GM19372 (cell line): ENCODE measurements around the gene CTSK.
"Not testable (repeated sequence)": the region's sequence is repeated elsewhere in the genome, so short reads cannot be mapped to it uniquely, and the experiment has no call there.

ENCODE experiments used
- ATAC-seq: cut with Tn5 transposase; IDR thresholded peaks from one replicate; pipeline ENCODE4 v1.9.1; 2021; ENCODE audit warnings: mild to moderate bottlenecking, low read depth, moderate library complexity; ENCODE audit not compliant: unreplicated experiment

CTSK gene

GRCh38 chr1:150808121-150808520, at the start of gene CTSK:
TSS of gene CTSK (minus strand) at chr1:150808260. CDS start at chr1:150806805, 1,455 bp downstream.
- no peak for ATAC-seq

- not testable (repeated sequence) for ATAC-seq
These were observed 44.7 kb upstream of the CTSK start for GRCh38 chr1:150852734-150853133.

- ATAC-seq: not testable (repeated sequence)
These were observed 42.8 kb upstream of the CTSK start for GRCh38 chr1:150850801-150851362.

GRCh38 chr1:150846473-150847146, 38.5 kb upstream of the CTSK start:
- no peak for ATAC-seq

GRCh38 chr1:150843474-150843873, 35.4 kb upstream of the CTSK start:
- ATAC-seq: no peak

- no peak for ATAC-seq
These were observed 34.9 kb upstream of the CTSK start for GRCh38 chr1:150842964-150843363.

- no peak for ATAC-seq
These were observed 34.3 kb upstream of the CTSK start for GRCh38 chr1:150842343-150842742.

GRCh38 chr1:150841626-150842025, 33.6 kb upstream of the CTSK start:
- ATAC-seq: no peak

- not testable (repeated sequence) for ATAC-seq
These were observed 32.8 kb upstream of the CTSK start for GRCh38 chr1:150840850-150841249.

GRCh38 chr1:150836129-150836773, 28.2 kb upstream of the CTSK start:
- ATAC-seq: peak; percentile 71

GRCh38 chr1:150833961-150834360, 25.9 kb upstream of the CTSK start:
- ATAC-seq: not testable (repeated sequence)

- no peak for ATAC-seq
These were observed 24.5 kb upstream of the CTSK start for GRCh38 chr1:150832597-150832996.

- no peak for ATAC-seq
These were observed 21.7 kb upstream of the CTSK start for GRCh38 chr1:150829751-150830150.

- no peak for ATAC-seq
These were observed 18.2 kb upstream of the CTSK start for GRCh38 chr1:150826299-150826698.

- ATAC-seq: no peak
These were observed 12.9 kb upstream of the CTSK start for GRCh38 chr1:150820730-150821512.

- no peak for ATAC-seq
These were observed 7.8 kb upstream of the CTSK start for GRCh38 chr1:150815871-150816270.

GRCh38 chr1:150813028-150813707, 5.1 kb upstream of the CTSK start:
- ATAC-seq: no peak

GRCh38 chr1:150810958-150811659, 3.0 kb upstream of the CTSK start:
- ATAC-seq: no peak

- ATAC-seq: no peak
These were observed 1.6 kb upstream of the CTSK start for GRCh38 chr1:150809651-150810050.

GRCh38 chr1:150808846-150809245, 786 bp upstream of the CTSK start:
- ATAC-seq: no peak
